ENCODE measurements around the gene LEP.

Gene LEP

DNA sequence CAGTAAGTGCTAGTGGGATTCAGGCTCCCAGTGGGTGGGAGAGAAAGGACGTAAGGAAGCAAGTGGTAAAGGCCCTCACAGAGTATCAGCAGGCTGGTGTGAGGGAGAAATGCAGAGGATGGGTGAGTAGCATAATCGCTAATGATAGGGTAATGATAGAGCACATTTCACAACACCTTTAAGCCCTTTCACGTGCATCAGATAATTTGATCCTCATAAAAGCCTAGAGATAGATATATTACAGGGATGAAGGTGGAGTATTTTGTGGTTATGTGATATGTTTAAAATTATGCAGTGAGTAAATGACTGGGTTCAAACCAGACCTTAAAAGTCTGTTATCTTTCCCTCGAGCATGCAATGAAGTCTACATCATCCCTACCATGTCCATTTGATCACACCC lies 10.3 kb downstream of the LEP start:
- Histone ChIP-seq H3K27me3 (ENCODE audit: control insufficient read depth, insufficient read depth, low read length) (no peaks in the 10 kb centered on the region; the same call in 1 of the 2 replicates), H3K9ac (ENCODE audit: low read length) (no peak overlapping the region), H3K9me3 (ENCODE audit: control insufficient read depth, insufficient read depth, low read depth, low read length) (peaks cover 4% of the 10 kb centered on the region), H3K4me3 (ENCODE audit: low read depth, low read length) (no peak overlapping the region), H3K4me1 (ENCODE audit: control insufficient read depth, insufficient read depth, low read length) (no peaks in the 10 kb centered on the region), H3K36me3 (ENCODE audit: control insufficient read depth, insufficient read depth, low read length) (no peaks in the 10 kb centered on the region), H3K27ac (ENCODE audit: low read depth, low read length) (no peak overlapping the region)

- Histone ChIP-seq H3K36me3 (ENCODE audit: control insufficient read depth, insufficient read depth, low read length) (no peaks in the 10 kb centered on the region), H3K9me3 (ENCODE audit: control insufficient read depth, insufficient read depth, low read depth, low read length) (peaks cover 4% of the 10 kb centered on the region), H3K27me3 (ENCODE audit: control insufficient read depth, insufficient read depth, low read length) (no peaks in the 10 kb centered on the region; the same call in 1 of the 2 replicates), H3K4me3 (ENCODE audit: low read depth, low read length) (no peak overlapping the region), H3K4me1 (ENCODE audit: control insufficient read depth, insufficient read depth, low read length) (no peaks in the 10 kb centered on the region), H3K27ac (ENCODE audit: low read depth, low read length) (no peak overlapping the region), H3K9ac (ENCODE audit: low read length) (no peak overlapping the region)
These were observed 12.6 kb downstream of the LEP start for GRCh38 chr7:128253701-128254100.

DNA sequence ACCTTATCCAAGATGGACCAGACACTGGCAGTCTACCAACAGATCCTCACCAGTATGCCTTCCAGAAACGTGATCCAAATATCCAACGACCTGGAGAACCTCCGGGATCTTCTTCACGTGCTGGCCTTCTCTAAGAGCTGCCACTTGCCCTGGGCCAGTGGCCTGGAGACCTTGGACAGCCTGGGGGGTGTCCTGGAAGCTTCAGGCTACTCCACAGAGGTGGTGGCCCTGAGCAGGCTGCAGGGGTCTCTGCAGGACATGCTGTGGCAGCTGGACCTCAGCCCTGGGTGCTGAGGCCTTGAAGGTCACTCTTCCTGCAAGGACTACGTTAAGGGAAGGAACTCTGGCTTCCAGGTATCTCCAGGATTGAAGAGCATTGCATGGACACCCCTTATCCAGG lies 13.4 kb downstream of the LEP start:
- peaks cover 5% of the 10 kb centered on the region for H3K4me1 ChIP-seq (ENCODE audit: control insufficient read depth, insufficient read depth, low read length)
- H3K36me3 ChIP-seq (ENCODE audit: control insufficient read depth, insufficient read depth, low read length), result no peaks in the 10 kb centered on the region
- no peaks in the 10 kb centered on the region; the same call in 1 of the 2 replicates for H3K27me3 ChIP-seq (ENCODE audit: control insufficient read depth, insufficient read depth, low read length)
- H3K4me3 ChIP-seq (ENCODE audit: low read depth, low read length), result no peak overlapping the region
- no peaks in the 10 kb centered on the region for H3K9me3 ChIP-seq (ENCODE audit: control insufficient read depth, insufficient read depth, low read depth, low read length)
- no peak overlapping the region for H3K27ac ChIP-seq (ENCODE audit: low read depth, low read length)
- no peak overlapping the region for H3K9ac ChIP-seq (ENCODE audit: low read length)

DNA sequence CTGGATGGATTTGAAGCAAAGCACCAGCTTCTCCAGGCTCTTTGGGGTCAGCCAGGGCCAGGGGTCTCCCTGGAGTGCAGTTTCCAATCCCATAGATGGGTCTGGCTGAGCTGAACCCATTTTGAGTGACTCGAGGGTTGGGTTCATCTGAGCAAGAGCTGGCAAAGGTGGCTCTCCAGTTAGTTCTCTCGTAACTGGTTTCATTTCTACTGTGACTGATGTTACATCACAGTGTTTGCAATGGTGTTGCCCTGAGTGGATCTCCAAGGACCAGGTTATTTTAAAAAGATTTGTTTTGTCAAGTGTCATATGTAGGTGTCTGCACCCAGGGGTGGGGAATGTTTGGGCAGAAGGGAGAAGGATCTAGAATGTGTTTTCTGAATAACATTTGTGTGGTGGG lies 14.2 kb downstream of the LEP start:
- H3K27me3 ChIP-seq (ENCODE audit: control insufficient read depth, insufficient read depth, low read length), result no peaks in the 10 kb centered on the region; the same call in 1 of the 2 replicates
- no peak overlapping the region for H3K27ac ChIP-seq (ENCODE audit: low read depth, low read length)
- H3K9me3 ChIP-seq (ENCODE audit: control insufficient read depth, insufficient read depth, low read depth, low read length), result no peaks in the 10 kb centered on the region
- peaks cover 13% of the 10 kb centered on the region for H3K4me1 ChIP-seq (ENCODE audit: control insufficient read depth, insufficient read depth, low read length)
- H3K36me3 ChIP-seq (ENCODE audit: control insufficient read depth, insufficient read depth, low read length), result no peaks in the 10 kb centered on the region
- H3K9ac ChIP-seq (ENCODE audit: low read length), result no peak overlapping the region
- H3K4me3 ChIP-seq (ENCODE audit: low read depth, low read length), result no peak overlapping the region

GRCh38 chr7:128257458-128257857 lies 16.4 kb downstream of the LEP start:
- H3K27me3 ChIP-seq (ENCODE audit: control insufficient read depth, insufficient read depth, low read length), result no peaks in the 10 kb centered on the region
- no peak overlapping the region for H3K27ac ChIP-seq (ENCODE audit: low read depth, low read length)
- peaks cover 18% of the 10 kb centered on the region for H3K4me1 ChIP-seq (ENCODE audit: control insufficient read depth, insufficient read depth, low read length)
- H3K9ac ChIP-seq (ENCODE audit: low read length), result no peak overlapping the region
- H3K9me3 ChIP-seq (ENCODE audit: control insufficient read depth, insufficient read depth, low read depth, low read length), result no peaks in the 10 kb centered on the region
- H3K36me3 ChIP-seq (ENCODE audit: control insufficient read depth, insufficient read depth, low read length), result no peaks in the 10 kb centered on the region
- H3K4me3 ChIP-seq (ENCODE audit: low read depth, low read length), result no peak overlapping the region

DNA sequence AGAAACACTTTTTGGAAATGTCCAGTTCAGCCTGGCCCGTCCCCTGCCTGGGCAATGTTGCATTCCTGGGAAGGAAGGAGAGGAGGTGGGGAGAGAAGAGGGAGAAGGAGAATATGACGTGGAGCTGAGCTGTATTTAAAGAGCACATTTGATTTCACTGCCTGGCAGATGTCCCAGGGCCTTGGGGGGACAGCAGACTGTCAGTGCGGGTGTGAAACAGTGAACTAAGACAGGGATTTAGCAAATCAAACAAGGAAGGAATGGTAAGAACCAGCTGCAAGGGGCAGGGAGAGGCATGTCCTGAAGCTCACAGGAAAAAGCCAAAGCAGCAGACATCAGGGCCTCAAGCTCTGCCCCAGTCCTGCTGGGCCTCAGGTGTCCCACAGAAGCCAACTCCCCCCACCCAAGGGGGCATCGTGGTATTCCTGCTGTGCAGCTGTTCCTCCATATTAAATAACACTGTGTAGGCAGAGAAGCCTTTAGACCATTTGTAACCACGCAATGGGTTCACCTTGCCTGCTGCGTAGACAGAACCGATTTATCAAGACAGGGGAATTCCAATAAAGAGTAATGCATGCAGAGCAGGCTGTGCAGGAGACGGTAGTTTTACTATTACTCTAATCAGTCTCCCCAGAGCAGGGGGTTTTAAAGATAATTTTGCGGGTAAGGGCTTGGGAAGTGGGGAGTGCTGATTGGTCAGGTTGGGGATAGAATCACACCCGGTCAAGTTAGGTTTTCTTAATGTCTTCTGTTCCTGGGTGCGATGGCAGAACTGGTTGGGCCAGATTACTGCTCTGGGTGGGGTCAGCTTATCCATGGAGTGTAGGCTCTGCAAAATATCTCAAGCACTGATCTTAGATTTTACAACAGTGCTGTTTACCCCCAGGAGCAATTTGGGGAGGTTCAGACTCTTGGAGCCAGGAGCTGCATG lies 18.3 kb downstream of the LEP start:
- Histone ChIP-seq H3K9me3 (ENCODE audit: control insufficient read depth, insufficient read depth, low read depth, low read length) (no peaks in the 10 kb centered on the region), H3K4me3 (ENCODE audit: low read depth, low read length) (no peak overlapping the region), H3K9ac (ENCODE audit: low read length) (no peak overlapping the region), H3K36me3 (ENCODE audit: control insufficient read depth, insufficient read depth, low read length) (no peaks in the 10 kb centered on the region), H3K4me1 (ENCODE audit: control insufficient read depth, insufficient read depth, low read length) (peaks cover 18% of the 10 kb centered on the region), H3K27me3 (ENCODE audit: control insufficient read depth, insufficient read depth, low read length) (no peaks in the 10 kb centered on the region), H3K27ac (ENCODE audit: low read depth, low read length) (no peak overlapping the region)

- H3K4me3 ChIP-seq (ENCODE audit: low read depth, low read length), result no peak overlapping the region
- H3K4me1 ChIP-seq (ENCODE audit: control insufficient read depth, insufficient read depth, low read length), result peaks cover 18% of the 10 kb centered on the region
- no peak overlapping the region for H3K9ac ChIP-seq (ENCODE audit: low read length)
- no peaks in the 10 kb centered on the region for H3K9me3 ChIP-seq (ENCODE audit: control insufficient read depth, insufficient read depth, low read depth, low read length)
- no peaks in the 10 kb centered on the region for H3K36me3 ChIP-seq (ENCODE audit: control insufficient read depth, insufficient read depth, low read length)
- no peak overlapping the region for H3K27ac ChIP-seq (ENCODE audit: low read depth, low read length)
- no peaks in the 10 kb centered on the region for H3K27me3 ChIP-seq (ENCODE audit: control insufficient read depth, insufficient read depth, low read length)
These were observed 19.2 kb downstream of the LEP start for GRCh38 chr7:128260069-128260795.

- Histone ChIP-seq H3K4me3 (ENCODE audit: low read depth, low read length) (no peak overlapping the region), H3K27me3 (ENCODE audit: control insufficient read depth, insufficient read depth, low read length) (no peaks in the 10 kb centered on the region), H3K36me3 (ENCODE audit: control insufficient read depth, insufficient read depth, low read length) (no peaks in the 10 kb centered on the region), H3K9me3 (ENCODE audit: control insufficient read depth, insufficient read depth, low read depth, low read length) (no peaks in the 10 kb centered on the region), H3K27ac (ENCODE audit: low read depth, low read length) (no peak overlapping the region), H3K9ac (ENCODE audit: low read length) (no peak overlapping the region), H3K4me1 (ENCODE audit: control insufficient read depth, insufficient read depth, low read length) (peaks cover 36% of the 10 kb centered on the region)
These were observed 21.4 kb downstream of the LEP start for GRCh38 chr7:128262273-128263028.

- H3K9ac ChIP-seq (ENCODE audit: low read length), result no peak overlapping the region
- H3K27me3 ChIP-seq (ENCODE audit: control insufficient read depth, insufficient read depth, low read length), result no peaks in the 10 kb centered on the region
- no peaks in the 10 kb centered on the region for H3K9me3 ChIP-seq (ENCODE audit: control insufficient read depth, insufficient read depth, low read depth, low read length)
- H3K4me3 ChIP-seq (ENCODE audit: low read depth, low read length), result no peak overlapping the region
- no peaks in the 10 kb centered on the region for H3K36me3 ChIP-seq (ENCODE audit: control insufficient read depth, insufficient read depth, low read length)
- peaks cover 44% of the 10 kb centered on the region for H3K4me1 ChIP-seq (ENCODE audit: control insufficient read depth, insufficient read depth, low read length)
- no peak overlapping the region for H3K27ac ChIP-seq (ENCODE audit: low read depth, low read length)
These were observed 22.3 kb downstream of the LEP start for GRCh38 chr7:128263420-128263819.

- H3K27me3 ChIP-seq (ENCODE audit: control insufficient read depth, insufficient read depth, low read length), result no peaks in the 10 kb centered on the region
- H3K27ac ChIP-seq (ENCODE audit: low read depth, low read length), result no peak overlapping the region
- no peak overlapping the region for H3K4me3 ChIP-seq (ENCODE audit: low read depth, low read length)
- no peaks in the 10 kb centered on the region for H3K9me3 ChIP-seq (ENCODE audit: control insufficient read depth, insufficient read depth, low read depth, low read length)
- no peaks in the 10 kb centered on the region for H3K36me3 ChIP-seq (ENCODE audit: control insufficient read depth, insufficient read depth, low read length)
- peaks cover 39% of the 10 kb centered on the region for H3K4me1 ChIP-seq (ENCODE audit: control insufficient read depth, insufficient read depth, low read length)
- no peak overlapping the region for H3K9ac ChIP-seq (ENCODE audit: low read length)
These were observed 23.4 kb downstream of the LEP start for GRCh38 chr7:128264477-128264876.
